ENCODE data around the gene SARNP.

Gene SARNP

DNA sequence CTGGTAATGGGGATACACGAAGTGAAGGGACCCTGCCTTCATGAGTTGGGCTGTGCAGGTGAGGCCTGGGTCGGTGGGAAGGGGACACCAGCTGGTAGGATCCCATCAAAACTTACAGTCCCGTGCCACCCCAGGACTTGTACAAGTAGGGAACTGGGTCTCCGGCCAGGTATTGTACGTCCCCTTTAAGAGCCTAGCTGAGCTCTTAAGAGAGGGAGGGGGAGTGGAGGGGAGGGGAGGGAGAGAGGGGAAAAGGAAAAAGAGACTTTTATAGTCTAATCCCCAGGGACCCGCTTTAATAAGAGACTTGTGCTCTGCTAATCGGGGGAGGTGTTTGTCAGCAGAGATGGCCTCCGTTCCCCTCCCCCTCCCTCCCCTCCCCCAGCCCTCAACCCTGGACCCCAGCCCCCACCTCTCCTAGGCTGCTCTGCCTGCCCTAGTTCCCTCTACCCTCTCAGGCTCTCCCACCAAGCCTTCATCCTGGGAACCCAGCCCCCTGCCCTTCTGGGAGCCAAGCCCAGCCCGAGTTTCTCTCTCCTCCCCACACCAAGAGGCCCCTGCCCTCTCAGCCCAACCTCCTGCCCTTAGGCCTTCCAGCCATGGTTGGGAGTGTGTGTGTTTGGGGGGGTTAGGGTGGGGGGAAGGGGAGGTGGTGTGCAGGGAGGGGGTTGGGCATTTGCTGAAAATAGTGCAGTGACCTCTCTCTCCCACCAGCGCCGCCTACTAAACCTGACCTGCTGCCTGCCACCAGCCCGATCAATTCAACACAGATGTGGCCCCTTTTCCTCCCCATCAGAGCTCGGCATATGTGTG is 72.0 kb downstream of the SARNP start:
- no peak overlapping the region for H3K4me3 Mint-ChIP-seq
- no peak overlapping the region for H3K27ac Mint-ChIP-seq
- H3K36me3 Mint-ChIP-seq (ENCODE audit: low read depth) = peaks cover 4% of the 10 kb centered on the region
- no peaks in the 10 kb centered on the region for H3K27me3 Mint-ChIP-seq
- peaks cover 38% of the 10 kb centered on the region for H3K4me1 Mint-ChIP-seq (ENCODE audit: low read depth)
- H3K9me3 Mint-ChIP-seq = no peaks in the 10 kb centered on the region

DNA sequence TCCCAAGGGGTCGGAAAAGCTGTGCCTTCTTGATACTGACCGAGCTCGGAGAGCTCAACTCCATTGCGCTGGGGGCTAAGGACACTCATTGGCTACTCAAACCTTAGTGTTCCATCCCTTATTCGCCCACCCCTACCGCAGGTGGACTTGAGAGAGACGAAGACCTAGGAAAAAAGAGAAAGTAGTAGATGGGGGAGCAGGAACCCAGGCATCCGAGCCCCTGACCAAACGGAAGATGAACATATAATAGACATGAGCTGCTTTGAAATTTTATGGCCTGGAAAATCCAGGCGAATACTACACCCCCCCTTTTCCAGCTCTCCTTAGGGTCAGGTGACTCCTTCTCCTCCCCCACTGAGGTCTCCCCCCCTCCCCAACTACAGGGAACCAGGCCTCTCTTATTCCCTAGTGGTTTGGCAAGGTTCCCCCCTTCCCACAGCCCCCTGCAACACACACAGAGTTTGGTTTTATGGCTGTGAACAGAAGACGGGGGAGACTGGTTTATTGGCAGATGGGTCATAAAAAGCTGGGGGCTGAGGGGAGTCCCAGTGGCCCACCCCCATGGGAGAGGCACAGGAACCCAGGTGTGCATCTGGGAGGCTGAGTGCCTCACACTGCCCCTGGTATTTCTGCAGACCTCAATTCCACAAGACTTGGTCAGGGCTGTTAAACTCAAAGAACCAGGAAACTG is 73.0 kb downstream of the SARNP start:
- H3K27me3 Mint-ChIP-seq = no peaks in the 10 kb centered on the region

GRCh38 chr12:55743406-55744339 is 73.9 kb downstream of the SARNP start:
- Mint-ChIP-seq H3K27ac (peak overlapping the region; percentile 54), H3K36me3 (ENCODE audit: low read depth) (no peaks in the 10 kb centered on the region), H3K9me3 (no peaks in the 10 kb centered on the region), H3K4me3 (peak overlapping the region; percentile 88), H3K4me1 (ENCODE audit: low read depth) (peaks cover 38% of the 10 kb centered on the region), H3K27me3 (no peaks in the 10 kb centered on the region)

More for the DNA sequence above, 73.0 kb downstream of the SARNP start:
- no peak overlapping the region for H3K27ac Mint-ChIP-seq
- peak overlapping the region; percentile 88 for H3K4me3 Mint-ChIP-seq
- H3K4me1 Mint-ChIP-seq (ENCODE audit: low read depth) = peaks cover 38% of the 10 kb centered on the region
- no peaks in the 10 kb centered on the region for H3K9me3 Mint-ChIP-seq
- H3K36me3 Mint-ChIP-seq (ENCODE audit: low read depth) = no peaks in the 10 kb centered on the region

- Mint-ChIP-seq H3K36me3 (ENCODE audit: low read depth) (no peaks in the 10 kb centered on the region), H3K4me1 (ENCODE audit: low read depth) (peaks cover 44% of the 10 kb centered on the region), H3K27ac (peak within 1 kb of the TSS; percentile 76), H3K27me3 (no peaks in the 10 kb centered on the region), H3K9me3 (no peaks in the 10 kb centered on the region), H3K4me3 (peak within 1 kb of the TSS; percentile 88)
Observed at GRCh38 chr12:55742719-55743405, 74.7 kb downstream of the SARNP start, which contains the start of gene GDF11. Gene GDF11, plus strand, starts transcription at chr12:55743122. Its CDS starts 195 bp downstream, at chr12:55743317.

- H3K27me3 Mint-ChIP-seq = no peaks in the 10 kb centered on the region
- H3K36me3 Mint-ChIP-seq (ENCODE audit: low read depth) = no peaks in the 10 kb centered on the region
- peaks cover 52% of the 10 kb centered on the region for H3K4me1 Mint-ChIP-seq (ENCODE audit: low read depth)
- peak overlapping the region; percentile 80 for H3K4me3 Mint-ChIP-seq
- H3K9me3 Mint-ChIP-seq = no peaks in the 10 kb centered on the region
- peak overlapping the region; percentile 76 for H3K27ac Mint-ChIP-seq
Observed at GRCh38 chr12:55741931-55742680, 75.4 kb downstream of the SARNP start.

GRCh38 chr12:55739025-55739378 is 78.5 kb downstream of the SARNP start:
- Mint-ChIP-seq H3K4me1 (ENCODE audit: low read depth) (peaks cover 34% of the 10 kb centered on the region), H3K4me3 (peak overlapping the region; percentile 82), H3K27me3 (no peaks in the 10 kb centered on the region), H3K36me3 (ENCODE audit: low read depth) (no peaks in the 10 kb centered on the region), H3K9me3 (no peaks in the 10 kb centered on the region), H3K27ac (no peak overlapping the region)

GRCh38 chr12:55738123-55739024 is 79.2 kb downstream of the SARNP start:
- Mint-ChIP-seq H3K36me3 (ENCODE audit: low read depth) (no peaks in the 10 kb centered on the region), H3K4me1 (ENCODE audit: low read depth) (peaks cover 30% of the 10 kb centered on the region), H3K9me3 (no peaks in the 10 kb centered on the region), H3K4me3 (peak overlapping the region; percentile 82), H3K27me3 (no peaks in the 10 kb centered on the region), H3K27ac (peak overlapping the region; percentile 81)

GRCh38 chr12:55737581-55738122 is 79.9 kb downstream of the SARNP start:
- peak overlapping the region; percentile 82 for H3K4me3 Mint-ChIP-seq
- no peaks in the 10 kb centered on the region for H3K27me3 Mint-ChIP-seq
- H3K9me3 Mint-ChIP-seq = no peaks in the 10 kb centered on the region
- H3K36me3 Mint-ChIP-seq (ENCODE audit: low read depth) = no peaks in the 10 kb centered on the region
- H3K4me1 Mint-ChIP-seq (ENCODE audit: low read depth) = peaks cover 28% of the 10 kb centered on the region
- H3K27ac Mint-ChIP-seq = peak overlapping the region; percentile 81

GRCh38 chr12:55736780-55737580 is 80.5 kb downstream of the SARNP start:
- H3K9me3 Mint-ChIP-seq = no peaks in the 10 kb centered on the region
- peak overlapping the region; percentile 81 for H3K27ac Mint-ChIP-seq
- no peaks in the 10 kb centered on the region for H3K36me3 Mint-ChIP-seq (ENCODE audit: low read depth)
- no peaks in the 10 kb centered on the region for H3K27me3 Mint-ChIP-seq
- H3K4me1 Mint-ChIP-seq (ENCODE audit: low read depth) = peaks cover 21% of the 10 kb centered on the region
- no peak overlapping the region for H3K4me3 Mint-ChIP-seq

DNA sequence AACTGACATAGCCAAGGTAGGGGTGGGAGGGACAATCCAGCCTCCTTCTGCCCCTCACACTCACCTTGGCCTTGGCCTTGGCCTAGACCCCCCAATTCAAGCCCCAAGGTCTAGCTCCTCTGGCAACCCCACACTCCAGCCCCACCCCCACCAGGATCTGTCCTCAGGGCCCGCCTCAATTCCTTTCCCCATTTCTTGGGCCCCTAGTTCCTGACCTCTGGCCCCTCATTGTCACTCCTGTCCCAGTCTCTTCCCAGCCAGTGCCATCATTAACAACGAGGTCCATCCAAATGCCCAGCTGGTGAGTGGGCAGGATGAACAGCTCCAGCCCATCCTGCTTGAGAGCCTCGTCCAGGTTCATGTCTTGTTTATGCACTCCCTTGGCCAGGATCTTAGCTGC is 81.4 kb downstream of the SARNP start:
- H3K4me3 Mint-ChIP-seq = no peak overlapping the region
- no peak overlapping the region for H3K27ac Mint-ChIP-seq
- no peaks in the 10 kb centered on the region for H3K9me3 Mint-ChIP-seq
- H3K4me1 Mint-ChIP-seq (ENCODE audit: low read depth) = peaks cover 18% of the 10 kb centered on the region
- H3K27me3 Mint-ChIP-seq = no peaks in the 10 kb centered on the region
- H3K36me3 Mint-ChIP-seq (ENCODE audit: low read depth) = no peaks in the 10 kb centered on the region

GRCh38 chr12:55734595-55734994 is 82.9 kb downstream of the SARNP start:
- no peaks in the 10 kb centered on the region for H3K36me3 Mint-ChIP-seq (ENCODE audit: low read depth)
- no peaks in the 10 kb centered on the region for H3K9me3 Mint-ChIP-seq
- no peaks in the 10 kb centered on the region for H3K27me3 Mint-ChIP-seq
- H3K4me3 Mint-ChIP-seq = no peak overlapping the region
- H3K27ac Mint-ChIP-seq = no peak overlapping the region
- H3K4me1 Mint-ChIP-seq (ENCODE audit: low read depth) = peaks cover 30% of the 10 kb centered on the region

GRCh38 chr12:55733858-55734257 is 83.7 kb downstream of the SARNP start:
- Mint-ChIP-seq H3K4me1 (ENCODE audit: low read depth) (peaks cover 31% of the 10 kb centered on the region), H3K27me3 (no peaks in the 10 kb centered on the region), H3K9me3 (no peaks in the 10 kb centered on the region), H3K36me3 (ENCODE audit: low read depth) (no peaks in the 10 kb centered on the region), H3K27ac (no peak overlapping the region), H3K4me3 (no peak overlapping the region)

Measured in stimulated activated naive CD8-positive, alpha-beta T cell treated with anti-CD3 and anti-CD28 coated beads, Interleukin-15, Interleukin-2, amounts not matched to agents 100 ng/mL and 50 ng/mL, for 24 hours (primary cell).